ENCODE measurements around the gene RAB39A. TPM values are rescaled to one million over a fixed set of nuclear protein-coding genes. Genes with fewer than 3 reads are reported as not detected.

Gene RAB39A
- total RNA-seq, 2 donors from 2014 or later = 1.1 TPM

DNA sequence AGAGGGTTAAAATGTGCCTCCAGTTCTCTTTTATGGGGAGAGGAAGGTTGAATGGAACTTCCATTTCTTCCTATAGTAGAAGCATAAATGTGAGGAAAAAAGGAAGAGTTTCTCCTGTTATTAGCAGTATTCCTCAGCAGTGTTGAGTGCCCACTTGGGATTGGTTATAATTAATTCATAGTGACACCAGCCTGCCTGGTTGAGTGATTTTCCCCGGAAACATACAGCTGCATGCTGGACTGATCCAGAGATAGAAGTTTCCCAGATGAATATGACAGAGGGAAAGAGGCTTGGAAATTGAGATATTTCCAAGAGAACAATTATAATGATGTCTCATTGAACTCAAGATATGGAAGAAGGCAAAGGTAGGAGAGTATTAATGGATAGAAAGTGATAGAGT, 28.3 kb downstream of the RAB39A start:
- no peak for ATAC-seq
- intact Hi-C loops (cut with DNase I) = no loop called here

DNA sequence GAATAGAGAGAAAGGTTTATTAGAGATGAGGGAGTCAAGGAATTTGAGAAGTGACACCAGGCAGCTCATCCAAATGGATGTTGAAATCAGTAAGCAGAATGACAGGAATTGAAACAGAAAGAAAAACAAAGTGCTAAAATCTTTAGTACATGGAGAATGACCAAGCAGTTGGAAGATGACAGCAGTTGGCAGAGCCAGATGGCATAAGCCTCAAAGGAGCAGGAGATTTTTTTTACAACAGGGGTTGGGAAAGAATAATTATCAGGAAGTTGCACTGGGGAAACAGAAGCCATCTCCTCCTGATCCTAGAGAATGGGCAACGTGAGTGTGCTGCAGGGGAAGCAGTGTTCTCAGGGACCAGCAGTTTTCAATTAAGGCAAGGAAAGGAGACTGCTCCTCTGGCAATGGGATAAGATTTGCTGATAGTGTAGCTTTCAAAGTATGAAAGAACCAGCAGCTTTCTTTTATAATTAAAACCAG, 28.9 kb downstream of the RAB39A start:
- no peak for DNase-seq
- ATAC-seq = peak; percentile 47 to 67
- intact Hi-C loops (cut with DNase I) = no loop called here

More for the DNA sequence above, 28.3 kb downstream of the RAB39A start:
- no peak for DNase-seq

DNA sequence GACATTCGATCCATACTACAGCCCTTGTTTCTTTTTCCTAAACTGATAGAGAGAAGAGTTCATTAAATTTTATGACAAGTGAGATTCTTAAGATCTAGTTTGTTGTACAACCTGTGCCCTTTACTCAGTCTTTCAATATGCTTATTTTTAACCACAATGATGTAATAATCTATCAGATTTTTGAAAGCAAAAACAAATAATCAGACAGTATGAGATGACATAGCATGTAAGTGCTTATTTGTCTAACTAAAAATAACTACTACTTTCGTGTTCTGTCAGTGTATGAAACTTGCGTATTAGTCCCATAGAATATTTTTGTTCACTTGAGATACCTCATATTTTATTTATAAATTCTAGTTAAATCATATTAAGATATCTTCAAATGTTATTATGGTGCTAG, 33.2 kb downstream of the RAB39A start:
- no peak for ATAC-seq

DNA sequence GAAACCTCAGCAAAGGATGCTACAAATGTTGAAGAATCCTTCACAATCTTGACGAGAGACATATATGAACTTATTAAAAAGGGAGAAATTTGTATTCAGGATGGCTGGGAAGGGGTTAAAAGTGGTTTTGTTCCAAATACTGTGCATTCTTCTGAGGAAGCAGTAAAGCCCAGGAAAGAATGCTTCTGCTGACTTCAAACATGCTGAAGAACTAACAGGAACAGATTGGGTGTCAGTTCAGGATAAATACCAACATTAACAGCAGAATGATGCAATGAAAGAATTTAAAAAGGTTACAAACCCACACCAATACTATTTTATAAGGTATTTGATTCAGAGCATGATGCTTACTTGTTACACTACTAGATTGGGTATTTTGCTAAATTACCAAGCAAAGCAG, 33.9 kb downstream of the RAB39A start:
- intact Hi-C loops (cut with DNase I) = no loop called here
- ATAC-seq (no peak), DNase-seq (no peak)

More for the DNA sequence above, 33.2 kb downstream of the RAB39A start:
- DNase-seq = no peak
- intact Hi-C loops (cut with DNase I) = no loop called here

DNA sequence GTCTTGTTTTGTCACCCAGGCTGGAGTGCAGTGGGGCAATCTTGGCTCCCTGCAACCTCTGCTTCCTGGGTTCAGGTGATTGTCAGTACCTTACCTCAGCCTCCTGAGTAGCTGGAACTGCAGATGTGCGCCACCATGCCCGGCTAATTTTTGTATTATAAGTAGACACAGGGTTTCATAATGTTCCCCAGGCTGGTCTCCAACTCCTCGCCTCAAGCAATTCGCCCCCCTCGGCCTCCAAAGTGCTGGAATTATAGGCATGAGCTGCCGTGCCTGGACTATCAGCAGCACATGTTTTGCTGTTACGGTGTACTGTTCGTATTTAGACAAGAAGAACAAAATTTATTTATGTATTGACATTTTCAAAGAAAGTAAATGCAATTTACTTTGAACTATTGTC, 34.8 kb downstream of the RAB39A start:
- DNase-seq = no peak
- no peak for ATAC-seq
- intact Hi-C loops (cut with DNase I) = no loop called here

DNA sequence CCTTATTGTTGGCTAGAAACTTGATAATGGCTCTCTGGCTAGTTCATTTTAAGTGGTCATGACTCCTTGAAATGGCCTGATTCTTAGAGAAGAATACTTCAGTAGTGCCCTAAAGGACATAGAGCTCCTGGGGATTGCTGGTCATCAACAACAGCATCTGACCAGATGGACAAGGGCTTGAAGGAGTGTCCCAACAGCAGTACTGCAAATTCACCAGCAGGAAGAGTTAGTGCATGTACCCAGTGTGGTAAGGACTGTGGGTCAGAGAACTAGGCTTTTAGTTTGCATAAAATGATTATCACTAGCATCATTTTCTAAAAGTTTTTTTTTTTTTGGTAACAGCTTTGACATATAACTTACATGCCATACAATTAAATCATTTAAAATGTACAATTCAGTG, 41.0 kb downstream of the RAB39A start:
- DNase-seq (no peak), ATAC-seq (no peak)
- intact Hi-C loops (cut with DNase I) = no loop called here

DNA sequence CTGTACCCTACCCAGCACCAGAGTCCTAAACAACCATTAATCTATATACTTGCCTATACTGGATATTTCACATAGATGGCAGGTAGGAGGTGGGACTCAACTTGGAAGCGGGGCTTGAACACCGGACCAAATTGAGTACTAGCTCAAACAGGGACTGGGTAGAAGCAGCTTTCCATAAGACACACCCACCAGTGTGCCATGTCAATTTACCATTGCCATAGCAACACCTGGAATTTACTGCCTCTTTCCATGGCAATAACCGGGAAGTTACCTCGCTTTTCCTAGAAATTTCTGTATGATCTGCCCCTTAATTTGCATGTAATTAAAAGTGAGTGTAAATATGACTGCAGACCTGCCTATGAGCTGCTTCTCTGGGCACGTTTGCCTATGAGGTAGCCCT, 41.8 kb downstream of the RAB39A start:
- DNase-seq = no peak
- ATAC-seq = no peak
- intact Hi-C loops (cut with DNase I) = no loop called here

DNA sequence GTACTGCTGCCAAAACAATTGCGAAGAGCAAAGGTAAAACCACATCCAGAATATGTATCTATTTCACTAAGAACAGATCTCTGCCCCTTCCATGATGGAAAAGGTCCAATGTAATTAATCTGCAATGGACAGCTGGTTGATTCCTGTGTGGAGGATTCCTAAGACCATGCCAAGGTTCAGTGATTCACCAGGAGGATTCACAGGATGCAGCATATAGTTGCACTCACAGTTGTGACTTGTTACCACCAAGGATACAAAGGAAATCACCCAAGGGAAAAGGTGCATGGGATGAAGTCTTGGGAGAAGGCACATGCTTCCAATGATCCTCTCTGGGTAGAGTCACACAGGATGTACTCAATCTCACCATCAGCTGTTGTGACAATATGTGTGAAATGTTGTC, 45.4 kb downstream of the RAB39A start:
- no peak for DNase-seq
- ATAC-seq = no peak
- intact Hi-C loops (cut with DNase I) = no loop called here

DNA sequence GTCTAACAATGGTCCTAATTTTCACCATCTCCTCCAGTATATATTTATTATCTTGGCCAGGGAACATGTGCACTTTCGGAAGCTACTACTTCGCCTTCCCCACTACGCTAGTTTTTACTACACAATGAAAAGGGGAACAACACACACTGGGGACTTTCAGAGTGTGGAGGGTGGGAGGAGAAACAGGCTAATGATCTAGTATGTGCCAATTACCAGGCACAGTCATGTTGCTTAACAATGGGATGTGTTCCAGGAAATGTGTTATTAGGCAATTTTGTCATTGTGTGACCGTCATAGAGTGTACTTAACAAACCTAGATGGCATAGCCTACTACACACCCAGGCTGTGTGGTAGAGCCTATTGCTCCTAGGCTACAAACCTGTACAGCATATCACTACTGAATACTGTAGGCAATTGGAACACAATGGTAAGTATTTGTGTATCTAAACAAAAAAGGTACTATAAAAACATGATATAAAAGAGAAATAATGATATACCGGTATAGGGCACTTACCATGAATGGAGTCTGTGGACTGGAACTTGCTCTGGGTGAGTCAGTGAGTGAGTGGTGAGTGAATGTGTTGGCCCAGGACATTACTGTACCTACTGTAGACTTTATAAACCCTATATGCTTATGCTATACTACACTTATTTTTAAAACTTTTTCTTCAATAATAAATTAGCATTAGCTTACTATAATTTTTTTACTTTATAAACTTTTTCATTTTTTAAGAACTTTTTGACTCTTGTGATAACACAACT, 60.3 kb downstream of the RAB39A start:
- DNase-seq (no peak), ATAC-seq (no peak)

DNA sequence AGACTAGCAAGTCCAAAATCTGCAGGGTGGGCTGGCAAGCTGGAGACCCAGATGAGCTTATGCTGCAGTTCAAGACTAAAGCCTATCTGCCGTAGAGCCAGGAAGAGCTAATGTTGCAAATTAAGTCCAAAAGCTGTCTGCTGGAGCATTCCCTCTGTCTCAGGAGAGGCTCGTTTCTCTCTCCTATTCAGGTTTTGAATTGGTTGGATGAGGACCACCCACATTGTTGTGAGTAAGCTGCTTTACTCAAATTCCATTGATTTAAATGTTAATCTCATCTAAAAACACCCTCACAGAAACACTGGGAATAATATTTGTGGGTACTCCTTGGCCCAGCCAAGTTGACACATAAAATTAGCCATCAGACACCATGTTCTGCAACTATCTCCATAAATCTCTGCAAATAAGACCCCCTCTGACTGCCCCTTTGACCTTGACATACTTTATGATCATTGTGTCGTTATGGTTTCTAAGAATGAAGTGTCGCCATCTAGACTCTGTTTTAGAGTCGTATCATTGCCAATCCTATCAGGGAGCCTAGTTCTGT, 63.7 kb downstream of the RAB39A start:
- ATAC-seq (no peak), DNase-seq (no peak)
- intact Hi-C loops (cut with DNase I) = no loop called here

More for the DNA sequence above, 60.3 kb downstream of the RAB39A start:
- intact Hi-C loops (cut with DNase I) = no loop called here

DNA sequence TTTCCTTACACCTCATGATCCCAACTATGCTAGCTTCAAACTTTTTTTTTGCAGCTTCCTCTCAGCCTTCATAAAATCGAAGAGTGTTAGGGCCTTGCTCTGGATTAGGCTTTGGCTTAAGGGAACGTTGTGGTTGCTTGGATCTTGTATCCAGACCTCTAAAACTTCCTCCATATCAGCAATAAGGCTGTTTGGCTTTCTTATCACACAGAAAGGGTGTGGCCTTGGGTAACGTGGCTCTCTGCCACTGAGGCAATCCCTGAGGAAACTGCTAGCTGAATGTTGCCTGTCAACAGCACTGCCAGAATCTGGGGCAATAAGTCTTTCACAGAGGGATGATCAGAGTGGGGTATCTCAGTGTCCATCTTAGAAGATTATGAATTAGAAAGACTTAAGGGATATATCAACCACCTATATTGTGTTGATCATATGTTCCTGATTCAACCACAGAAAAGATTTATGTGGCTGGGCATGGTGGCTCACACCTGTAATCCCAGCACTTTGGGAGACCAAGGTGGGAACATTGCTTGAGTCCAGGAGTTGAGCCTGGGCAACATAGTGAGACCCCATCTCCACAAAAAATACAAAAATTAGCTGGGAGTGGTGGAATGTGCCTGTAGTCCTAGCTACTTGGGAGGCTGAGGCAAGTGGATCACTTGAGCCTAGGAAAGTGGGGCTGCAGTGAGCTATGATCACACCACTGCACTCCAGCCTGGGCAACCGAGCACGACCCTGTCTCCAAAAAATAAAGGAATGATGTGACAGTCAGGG, 67.9 kb downstream of the RAB39A start:
- peak in 1 of 2 donors; percentile 45 for ATAC-seq
- intact Hi-C loops (cut with DNase I) = no loop called here
- no peak for DNase-seq

DNA sequence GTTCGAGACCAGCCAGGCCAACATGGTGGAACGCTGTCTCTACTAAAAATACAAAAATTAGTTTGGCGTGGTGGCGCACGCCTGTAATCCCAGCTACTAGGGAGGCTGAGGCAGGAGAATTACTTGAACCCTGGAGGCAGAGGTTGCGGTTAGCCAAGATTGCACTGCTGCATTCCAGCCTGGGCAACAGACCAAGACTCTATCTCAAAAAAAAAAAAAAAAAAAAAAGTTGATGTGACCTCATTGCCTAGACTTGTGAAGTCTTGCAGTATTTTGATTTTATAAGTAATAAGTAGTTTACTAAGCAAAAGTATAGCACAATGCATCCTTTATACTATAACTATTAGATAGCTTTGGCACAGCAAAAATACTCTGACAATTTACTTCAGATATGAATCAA, 70.5 kb downstream of the RAB39A start:
- DNase-seq = no peak
- intact Hi-C loops (cut with DNase I) = no loop called here

DNA sequence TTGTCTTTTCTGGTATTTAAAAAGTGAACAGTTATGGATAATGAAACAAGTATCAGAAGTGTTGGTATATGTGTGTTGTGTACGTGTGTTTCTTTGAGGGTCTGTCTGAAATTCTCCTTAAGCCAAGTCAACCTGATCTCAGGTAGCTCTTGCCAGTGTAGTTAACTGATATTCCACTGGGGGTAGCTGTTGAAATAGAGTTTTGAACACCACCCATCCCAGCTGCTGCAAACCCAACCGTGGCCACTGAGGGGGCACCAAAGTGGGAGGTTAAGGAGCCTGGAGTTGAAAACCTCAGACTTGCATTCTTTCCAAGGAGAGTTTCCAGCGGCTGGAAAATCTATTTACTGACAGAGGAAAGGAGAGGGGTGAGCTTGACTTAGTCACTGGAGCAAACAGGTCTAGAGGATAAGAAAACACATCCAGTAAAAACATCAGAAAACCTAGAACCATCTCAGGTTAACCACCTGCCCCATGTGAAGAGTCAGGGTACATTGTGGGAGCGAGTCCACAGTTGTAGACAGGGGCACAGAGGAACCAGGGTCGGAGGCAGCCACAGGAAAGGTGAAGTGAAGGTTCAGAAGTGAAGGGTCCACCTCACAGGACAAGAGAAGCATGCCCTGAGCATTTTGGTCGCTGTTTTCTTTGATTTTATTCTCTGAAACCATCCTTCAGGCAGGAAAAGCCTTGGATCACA, 71.7 kb downstream of the RAB39A start:
- intact Hi-C loops (cut with DNase I) = no loop called here
- ATAC-seq = peak in 1 of 2 donors; percentile 38

More for the DNA sequence above, 70.5 kb downstream of the RAB39A start:
- no peak for ATAC-seq

DNA sequence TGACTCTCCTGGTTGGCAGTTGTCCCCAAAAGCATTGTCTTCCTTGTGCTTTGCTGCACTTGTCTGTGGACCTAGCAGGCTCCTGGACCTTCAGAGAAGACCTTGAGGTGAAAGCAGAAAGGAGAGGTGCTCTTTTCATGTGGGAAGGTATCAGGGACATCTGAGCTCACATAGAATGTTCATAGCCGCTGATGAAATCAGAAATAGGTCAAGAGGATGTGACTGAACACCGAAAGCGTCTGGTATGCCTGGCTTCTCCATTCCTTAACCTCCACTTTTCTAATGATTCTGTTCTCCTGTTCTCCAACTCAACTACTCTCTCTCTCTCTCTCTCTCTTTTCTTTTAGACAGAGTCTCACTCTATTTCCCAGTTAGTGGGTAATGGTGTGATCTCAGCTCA, 74.2 kb downstream of the RAB39A start:
- DNase-seq = no peak
- intact Hi-C loops (cut with DNase I) = no loop called here
- no peak for ATAC-seq

More for the DNA sequence above, 71.7 kb downstream of the RAB39A start:
- no peak for DNase-seq

DNA sequence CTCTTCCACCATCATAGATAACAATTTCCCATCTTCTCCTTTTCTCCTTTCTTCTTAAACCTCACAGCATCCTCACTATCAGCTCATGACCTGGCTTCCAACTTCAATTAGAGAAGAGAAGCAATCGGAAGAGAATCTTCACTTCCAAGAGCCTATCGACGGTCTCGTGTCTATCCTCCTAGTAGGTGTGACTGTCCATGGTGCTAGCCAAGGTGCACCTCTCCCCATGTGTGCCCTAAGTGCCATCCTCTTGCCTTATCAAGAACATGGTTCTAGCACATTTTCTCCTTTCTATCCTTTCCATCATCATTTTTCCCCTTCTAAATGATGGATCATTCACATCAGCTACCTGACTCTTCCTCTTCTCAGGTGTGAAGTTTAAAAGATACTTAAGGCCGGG, 75.4 kb downstream of the RAB39A start:
- no peak for ATAC-seq
- intact Hi-C loops (cut with DNase I) = no loop called here
- DNase-seq = no peak

DNA sequence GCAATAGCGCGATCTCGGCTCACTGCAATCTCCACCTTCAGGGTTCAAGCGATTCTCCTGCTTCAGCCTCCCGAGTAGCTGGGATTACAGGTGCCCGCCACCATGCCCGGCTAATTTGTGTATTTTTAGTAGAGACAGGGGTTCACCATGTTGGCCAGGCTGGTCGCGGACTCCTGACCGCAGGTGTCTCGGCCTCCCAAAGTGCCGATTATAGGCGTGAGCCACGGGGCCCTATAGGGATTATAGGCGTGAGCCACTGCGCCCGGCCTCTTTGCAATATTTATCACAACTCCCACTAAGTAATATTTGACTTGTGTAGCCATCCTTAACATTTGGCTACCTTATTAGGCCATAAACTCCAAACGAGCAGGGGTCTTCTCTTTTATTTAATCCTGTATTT, 79.6 kb downstream of the RAB39A start:
- DNase-seq (peak; percentile 20), ATAC-seq (no peak)
- intact Hi-C loops (cut with DNase I) = no loop called here

DNA sequence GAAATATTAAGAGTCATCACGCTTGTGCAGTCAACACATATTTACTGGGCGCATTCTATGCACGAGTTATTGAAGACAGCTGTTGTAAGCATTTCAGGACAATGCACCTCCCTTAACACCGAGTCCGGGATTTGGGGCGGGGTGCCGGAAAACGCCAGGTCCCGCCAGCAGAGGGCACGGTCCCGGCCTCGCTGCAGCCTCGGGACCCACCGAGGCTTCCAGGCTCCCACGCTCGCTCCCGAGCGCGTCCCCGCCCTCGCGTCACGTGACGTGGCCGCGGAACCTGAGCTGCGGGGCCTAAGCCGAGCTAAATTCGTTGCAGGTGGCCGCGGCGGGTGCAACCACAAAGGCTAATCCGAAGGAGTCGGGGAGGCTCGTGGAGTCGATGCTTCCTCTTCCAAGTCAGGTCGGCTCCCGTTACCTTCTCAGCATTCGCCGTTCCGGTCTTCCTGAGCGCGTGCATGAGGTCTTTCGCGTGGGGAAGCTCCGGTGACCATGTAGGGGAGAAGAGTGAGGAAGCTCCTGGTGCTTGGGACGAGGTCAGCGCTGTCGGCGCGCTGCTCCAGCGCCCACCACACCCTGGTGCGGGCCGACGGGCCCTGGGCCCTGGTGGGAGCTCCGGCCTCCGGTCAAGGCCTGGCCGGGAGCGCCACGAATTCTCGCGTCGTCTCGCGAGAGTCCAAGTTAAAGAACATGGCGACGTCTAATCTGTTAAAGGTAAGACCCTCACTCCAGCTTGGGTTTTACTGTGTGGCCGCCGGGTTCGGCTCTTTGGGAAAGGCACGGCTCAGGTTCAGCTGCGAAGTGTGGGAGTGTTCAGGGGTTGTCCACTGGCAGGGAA, 80.6 kb downstream of the RAB39A start, which contains the start of gene CUL5:
CUL5 (plus strand) TSS at position 243 of the 841 bp plus-strand sequence; CDS start at position 694, 451 bp downstream.
- DNase-seq (peak; percentile 94), ATAC-seq (peak; percentile 97 to 98)
- intact Hi-C loops (cut with DNase I) = no loop called here

Measured in left cardiac atrium (tissue), 4 donors.